Neural progenitor cell (in vitro differentiated cells): ENCODE data around the gene SNN. TPM values are rescaled to one million over a fixed set of nuclear protein-coding genes. Genes with fewer than 3 reads are reported as not detected.
A peak's percentile ranks its signal among the peaks of the same experiment; 100 is the strongest.

Experiments used
- DNase-seq: peaks from one replicate; pipeline ENCODE4 v3.0.0-alpha.2; 2016; ENCODE audit warnings: low spot score
- H2AFZ ChIP-seq: fragments of 200-600 bp; sonication (generic); replicated peaks from 2 replicates; pipeline ENCODE4 v1.6.1; 2016; ENCODE audit warnings: antibody characterized with exemption
- H3F3A ChIP-seq: fragments of 200-600 bp; sonication (generic); 2 replicates; pipeline ENCODE4 v1.6.1; 2016; ENCODE audit warnings: antibody characterized with exemption, low read depth
- H3K27ac ChIP-seq: fragments of 200-600 bp; sonication (generic); 2 replicates; pipeline ENCODE4 v1.5.1; 2016; ENCODE audit warnings: mild to moderate bottlenecking
- H3K27me3 ChIP-seq: fragments of 200-600 bp; sonication (generic); 2 replicates; pipeline ENCODE4 v1.6.1; 2016; ENCODE audit warnings: mild to moderate bottlenecking, moderate library complexity
- H3K36me3 ChIP-seq: fragments of 200-600 bp; sonication (generic); 2 replicates; pipeline ENCODE4 v1.5.1; 2016
- H3K4me1 ChIP-seq: fragments of 200-600 bp; sonication (generic); 2 replicates; pipeline ENCODE4 v1.6.1; 2016; ENCODE audit warnings: mixed run types
- H3K4me2 ChIP-seq: fragments of 200-600 bp; sonication (generic); 2 replicates; pipeline ENCODE4 v1.6.1; 2016
- H3K4me3 ChIP-seq: fragments of 200-600 bp; sonication (generic); 2 replicates; pipeline ENCODE4 v1.5.1; 2016
- H3K79me2 ChIP-seq: fragments of 200-600 bp; sonication (generic); 2 replicates; pipeline ENCODE4 v1.6.1; 2016; ENCODE audit warnings: low read depth
- H3K9ac ChIP-seq: fragments of 200-600 bp; sonication (generic); 2 replicates; pipeline ENCODE4 v1.6.1; 2016
- H3K9me3 ChIP-seq: fragments of 200-600 bp; sonication (generic); 2 replicates; pipeline ENCODE4 v1.5.1; 2016; ENCODE audit warnings: low read depth
- H4K20me1 ChIP-seq: fragments of 200-600 bp; sonication (generic); 2 replicates; pipeline ENCODE4 v1.6.1; 2016; ENCODE audit warnings: low read depth
- H3K27ac Mint-ChIP-seq: 3 replicates; pipeline ENCODE4 v1.8.0; 2021; ENCODE audit warnings: mixed read lengths
- H3K27me3 Mint-ChIP-seq: 2 replicates; pipeline ENCODE4 v1.8.0; 2022; ENCODE audit warnings: low read depth, mild to moderate bottlenecking, inconsistent platforms, moderate library complexity, mixed read lengths; ENCODE audit not compliant: insufficient read depth
- H3K36me3 Mint-ChIP-seq: 3 replicates; pipeline ENCODE4 v1.8.0; 2021; ENCODE audit warnings: mixed read lengths
- H3K4me1 Mint-ChIP-seq: 3 replicates; pipeline ENCODE4 v1.8.0; 2021; ENCODE audit warnings: mixed read lengths
- H3K4me3 Mint-ChIP-seq: 3 replicates; pipeline ENCODE4 v1.8.0; 2021; ENCODE audit warnings: mild to moderate bottlenecking, moderate library complexity, mixed read lengths
- H3K9me3 Mint-ChIP-seq: 3 replicates; pipeline ENCODE4 v1.8.0; 2020; ENCODE audit warnings: mixed read lengths
- CTCF ChIP-seq: fragments of 200-600 bp; sonication (generic); IDR thresholded peaks from 2 replicates; pipeline ENCODE4 v1.5.1; 2017; ENCODE audit warnings: antibody characterized with exemption, mild to moderate bottlenecking
- EZH2 ChIP-seq: fragments of 200-600 bp; sonication (generic); IDR thresholded peaks from 2 replicates; pipeline ENCODE4 v1.6.1; 2017; ENCODE audit warnings: antibody characterized with exemption, mild to moderate bottlenecking, moderate library complexity
- EZH2phosphoT487 ChIP-seq: fragments of 200-600 bp; sonication (generic); IDR thresholded peaks from 2 replicates; pipeline ENCODE4 v1.6.1; 2017; ENCODE audit warnings: antibody characterized with exemption
- total RNA-seq: library from RNA; depleted of rRNA; stranded (reverse); fragments of >200 nt; gene quantifications from 2 replicates; pipeline ENCODE4 v1.2.3, GENCODE V29; 2015; ENCODE audit warnings: low replicate concordance

Gene SNN
- total RNA-seq, 1 donor from 2014 or later: 48.7 TPM

GRCh38 chr16:11621539-11621919 is 46.7 kb upstream of the SNN start:
- H3K27me3 ChIP-seq: no peaks in the 10 kb centered on the region
- H3K27ac Mint-ChIP-seq: peak overlapping the region; percentile 15
- peaks cover 15% of the 10 kb centered on the region for H3K4me1 Mint-ChIP-seq
- H3K9ac ChIP-seq: no peak overlapping the region
- peaks cover 7% of the 10 kb centered on the region for H3K27me3 Mint-ChIP-seq
- no peaks in the 10 kb centered on the region for H3K4me1 ChIP-seq
- no peak overlapping the region for H3K27ac ChIP-seq
- H4K20me1 ChIP-seq: no peaks in the 10 kb centered on the region
- H3K4me3 Mint-ChIP-seq: no peak overlapping the region
- H3K4me2 ChIP-seq: no peak overlapping the region
- H3K36me3 Mint-ChIP-seq: no peaks in the 10 kb centered on the region
- no peaks in the 10 kb centered on the region for H3F3A ChIP-seq
- H3K9me3 ChIP-seq: no peaks in the 10 kb centered on the region
- no peak for TF ChIP-seq EZH2
- no peak for TF ChIP-seq EZH2phosphoT487
- TF ChIP-seq CTCF: no peak
- H2AFZ ChIP-seq: no peak overlapping the region
- no peak for DNase-seq
- no peaks in the 10 kb centered on the region for H3K79me2 ChIP-seq
- H3K9me3 Mint-ChIP-seq: no peaks in the 10 kb centered on the region
- H3K4me3 ChIP-seq: no peak overlapping the region
- H3K36me3 ChIP-seq: no peaks in the 10 kb centered on the region

DNA sequence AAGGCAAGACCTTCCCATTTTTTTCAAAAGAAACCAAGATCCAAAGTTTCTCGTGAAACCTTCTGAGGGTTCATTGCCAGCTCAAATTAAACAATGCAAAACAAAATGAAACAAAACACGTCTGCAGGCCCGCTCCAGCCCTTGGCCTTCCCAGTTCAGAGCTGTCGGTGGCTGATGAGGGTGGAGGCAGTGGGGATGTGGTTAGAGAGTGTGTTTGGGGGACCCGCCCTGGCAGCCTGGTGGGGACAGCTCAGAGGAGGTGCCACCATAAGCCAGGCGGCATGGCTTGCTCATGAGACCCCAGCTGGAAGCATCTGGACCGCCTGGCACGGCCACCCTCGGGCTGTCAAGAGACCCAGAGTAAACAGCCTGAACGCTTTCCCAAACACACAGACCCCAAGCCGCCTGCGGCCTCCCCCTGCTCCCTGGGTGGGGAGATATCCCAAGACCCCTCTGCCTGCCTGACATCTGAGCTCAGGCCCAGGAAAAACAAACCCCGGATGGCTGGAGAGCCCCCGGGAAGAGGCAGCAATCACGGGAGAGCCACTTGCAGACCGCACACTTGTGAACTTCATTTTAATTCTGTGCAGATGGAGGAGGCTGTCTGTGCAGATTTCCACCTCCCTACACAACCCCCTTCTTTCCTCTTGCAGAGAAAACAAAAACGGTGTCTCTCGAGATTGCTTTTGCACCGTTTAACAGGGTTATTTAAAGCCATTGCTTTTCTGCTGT is 46.2 kb upstream of the SNN start:
- Histone ChIP-seq H2AFZ (peak overlapping the region; percentile 55), H3F3A (no peaks in the 10 kb centered on the region), H3K9me3 (no peaks in the 10 kb centered on the region), H3K36me3 (no peaks in the 10 kb centered on the region), H3K4me3 (no peak overlapping the region), H3K4me2 (no peak overlapping the region), H3K27me3 (no peaks in the 10 kb centered on the region), H3K9ac (no peak overlapping the region), H3K27ac (no peak overlapping the region), H4K20me1 (no peaks in the 10 kb centered on the region), H3K79me2 (no peaks in the 10 kb centered on the region), H3K4me1 (no peaks in the 10 kb centered on the region)
- TF ChIP-seq CTCF (no peak), EZH2 (no peak)
- Mint-ChIP-seq H3K27ac (peak overlapping the region; percentile 15), H3K9me3 (no peaks in the 10 kb centered on the region), H3K27me3 (peaks cover 9% of the 10 kb centered on the region), H3K4me1 (peaks cover 15% of the 10 kb centered on the region), H3K36me3 (no peaks in the 10 kb centered on the region), H3K4me3 (no peak overlapping the region)
- DNase-seq: no peak

GRCh38 chr16:11624205-11624604 is 44.0 kb upstream of the SNN start:
- Mint-ChIP-seq H3K27me3 (peaks cover 7% of the 10 kb centered on the region), H3K4me3 (no peak overlapping the region), H3K9me3 (no peaks in the 10 kb centered on the region), H3K36me3 (no peaks in the 10 kb centered on the region), H3K27ac (no peak overlapping the region), H3K4me1 (peaks cover 14% of the 10 kb centered on the region)
- H3K27me3 ChIP-seq: no peaks in the 10 kb centered on the region
- H3K36me3 ChIP-seq: no peaks in the 10 kb centered on the region
- no peaks in the 10 kb centered on the region for H3K9me3 ChIP-seq
- H4K20me1 ChIP-seq: no peaks in the 10 kb centered on the region
- no peak overlapping the region for H3K4me2 ChIP-seq
- H3F3A ChIP-seq: no peaks in the 10 kb centered on the region
- H3K4me1 ChIP-seq: no peaks in the 10 kb centered on the region
- no peak overlapping the region for H3K4me3 ChIP-seq
- no peak overlapping the region for H3K9ac ChIP-seq
- H3K27ac ChIP-seq: no peak overlapping the region
- H3K79me2 ChIP-seq: no peaks in the 10 kb centered on the region
- no peak for DNase-seq
- TF ChIP-seq EZH2phosphoT487: no peak
- TF ChIP-seq EZH2: no peak
- no peak for TF ChIP-seq CTCF
- no peak overlapping the region for H2AFZ ChIP-seq
